Epithelial cell of proximal tubule (primary cell): ENCODE measurements around the gene NEK10. TPM values are rescaled to one million over a fixed set of nuclear protein-coding genes. Genes with fewer than 3 reads are reported as not detected.

Experiments used
- DNase-seq: peaks from one replicate; pipeline ENCODE4 v3.0.0-alpha.2; 2011; ENCODE audit warnings: low read depth
- H3K4me3 ChIP-seq: 2 replicates; pipeline ENCODE4 v1.5.1; 2011; ENCODE audit warnings: low read depth, mild to moderate bottlenecking, low read length
- CTCF ChIP-seq: conservative IDR thresholded peaks from 2 replicates; pipeline ENCODE4 v1.5.1; 2012; ENCODE audit warnings: low read depth, mild to moderate bottlenecking, low read length
- total RNA-seq: library from RNA; depleted of rRNA; stranded (reverse); fragments of >200 nt; gene quantifications from 2 replicates; pipeline ENCODE4 v1.2.3, GENCODE V29; 2015

NEK10 gene
- total RNA-seq, 1 donor from 2014 or later, result 0.06 TPM

DNA sequence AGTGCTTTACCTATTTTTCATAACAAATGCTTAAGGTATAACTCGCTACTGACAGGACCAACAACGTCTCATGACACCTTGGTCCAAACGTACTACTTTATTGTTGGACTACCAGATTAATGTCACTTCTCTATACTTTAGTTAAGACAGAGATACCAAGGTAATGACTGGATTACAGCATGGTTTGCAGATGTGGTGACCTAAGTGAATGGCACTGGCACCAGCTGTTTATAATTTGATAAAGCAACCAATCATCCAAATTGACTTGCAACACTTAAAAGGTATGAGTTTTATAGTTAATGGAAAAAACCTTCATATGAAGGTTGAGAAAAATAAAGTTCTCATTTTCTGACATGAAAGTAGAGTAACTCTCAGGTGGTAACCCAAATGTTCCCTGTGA is 209.0 kb downstream of the NEK10 start:
- no peak for DNase-seq
- H3K4me3 ChIP-seq, result no peak overlapping the region
- TF ChIP-seq CTCF, result no peak

DNA sequence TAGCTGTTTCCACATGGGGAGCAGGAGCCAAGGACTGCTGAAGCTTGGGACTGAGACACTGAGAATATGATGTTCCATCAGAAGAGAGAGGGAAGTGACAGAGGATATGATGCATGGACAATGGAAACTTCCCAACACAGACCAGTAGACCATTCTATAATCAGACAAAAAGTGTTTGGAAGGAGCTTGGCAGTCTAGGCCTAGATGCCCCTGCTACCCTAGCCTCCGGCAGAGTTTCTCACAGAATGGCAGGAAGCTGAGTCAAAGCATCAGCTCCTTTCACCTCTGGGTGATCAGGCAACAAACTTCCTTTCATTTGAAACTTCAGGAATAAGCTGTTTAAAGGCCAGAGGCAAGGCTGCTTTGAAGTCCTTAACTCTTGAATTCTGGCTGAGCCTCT is 222.0 kb downstream of the NEK10 start:
- DNase-seq, result no peak
- no peak overlapping the region for H3K4me3 ChIP-seq
- TF ChIP-seq CTCF, result no peak

- H3K4me3 ChIP-seq, result no peak overlapping the region
- TF ChIP-seq CTCF, result no peak
- DNase-seq, result no peak
Measured at GRCh38 chr3:27146786-27147185, 222.4 kb downstream of the NEK10 start.

DNA sequence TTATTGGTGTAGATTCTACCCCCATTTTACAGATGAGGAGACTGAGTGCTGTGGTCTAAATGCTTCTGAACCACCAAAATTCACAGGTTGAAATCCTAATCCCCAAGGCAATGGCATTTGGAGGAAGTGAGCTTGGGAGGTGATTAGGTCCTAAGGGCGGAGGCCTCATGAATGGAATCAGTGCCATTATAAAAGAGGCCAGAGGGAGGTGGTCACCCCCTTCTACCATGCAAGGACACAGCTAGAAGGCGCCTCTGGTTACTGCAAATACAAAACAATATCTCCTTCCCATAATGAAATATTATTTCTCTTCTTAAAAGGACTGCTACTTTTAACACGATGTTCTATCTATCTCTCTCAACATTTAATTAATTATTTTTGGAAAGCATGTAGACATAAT is 223.5 kb downstream of the NEK10 start:
- TF ChIP-seq CTCF, result no peak
- no peak for DNase-seq
- H3K4me3 ChIP-seq, result no peak overlapping the region

GRCh38 chr3:27141668-27142067 is 227.5 kb downstream of the NEK10 start:
- DNase-seq, result no peak
- peak; percentile 33 for TF ChIP-seq CTCF

DNA sequence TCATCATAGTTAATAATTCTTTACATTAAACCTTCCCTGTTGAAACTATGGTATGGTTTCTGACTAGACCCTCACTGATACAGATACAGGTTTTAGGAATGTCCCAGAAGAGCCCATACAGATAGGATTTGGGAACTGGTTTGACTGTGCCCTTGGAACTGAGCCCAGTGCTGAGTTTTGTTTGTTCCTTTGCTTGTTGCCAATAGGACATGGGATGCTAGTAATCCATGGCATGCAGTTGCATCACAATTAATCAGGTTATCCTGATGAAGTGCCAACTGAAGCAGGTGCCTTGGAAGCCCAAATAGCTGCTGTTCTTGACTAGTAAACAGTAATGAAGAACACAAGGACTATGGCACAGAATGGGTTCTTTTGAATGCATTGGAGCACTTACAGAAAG is 230.6 kb downstream of the NEK10 start:
- DNase-seq, result no peak
- TF ChIP-seq CTCF, result no peak

More at GRCh38 chr3:27141668-27142067, 227.5 kb downstream of the NEK10 start:
- H3K4me3 ChIP-seq, result no peak overlapping the region

GRCh38 chr3:27138005-27138404 is 231.2 kb downstream of the NEK10 start:
- no peak for DNase-seq
- H3K4me3 ChIP-seq, result no peak overlapping the region
- TF ChIP-seq CTCF, result no peak

More for the DNA sequence above, 230.6 kb downstream of the NEK10 start:
- H3K4me3 ChIP-seq, result no peak overlapping the region
